ENCODE data around the gene MYO1A. TPM values are rescaled to one million over a fixed set of nuclear protein-coding genes. Genes with fewer than 3 reads are reported as not detected.

Gene MYO1A
- polyA plus RNA-seq, 1 of the 3 experiments (the other 2 are of a cell fraction), result not detected

- Histone ChIP-seq H2AFZ (ENCODE audit: low read depth) (no peak overlapping the region), H3K4me3 (ENCODE audit: low read depth in 2 of 2, low read length in 1 of 2) (no peak overlapping the region), H3K4me2 (no peak overlapping the region), H4K20me1 (ENCODE audit: insufficient read depth) (no peaks in the 10 kb centered on the region), H3F3A (replicated peaks; ENCODE audit: insufficient read depth) (no peaks in the 10 kb centered on the region), H3K4me1 (ENCODE audit: control insufficient read depth in 1 of 2, insufficient read depth in 2 of 2, low read depth in 1 of 2, low read length in 1 of 2) (no peaks in the 10 kb centered on the region), H3K27ac (ENCODE audit: low read depth in 2 of 2, low read length in 1 of 2) (no peak overlapping the region), H3K9ac (no peak overlapping the region), H3K36me3 (replicated peaks in 1 of 2; ENCODE audit: control insufficient read depth in 1 of 2, insufficient read depth in 2 of 2, low read length in 1 of 2) (no peaks in the 10 kb centered on the region), H3K9me2 (no peaks in the 10 kb centered on the region), H3K9me3 (no peaks in the 10 kb centered on the region), H3K27me3 (ENCODE audit: insufficient read depth) (peaks cover 28% of the 10 kb centered on the region), H3K79me2 (ENCODE audit: insufficient read depth) (no peaks in the 10 kb centered on the region)
- POLR2A ChIA-PET, result interaction anchor here (1.7 kb wide), 1 partner anchor 10 kb away, joined by 7 read pairs; no protein-coding TSS in a partner anchor
- TF ChIP-seq POLR2AphosphoS5 (IDR thresholded peaks at IDR 0.05; ENCODE audit: low read depth, low read length) (no peak), ZBTB33 (IDR thresholded peaks at IDR 0.05; ENCODE audit: borderline replicate concordance, low read depth) (no peak), REST (IDR thresholded peaks at IDR 0.05; ENCODE audit: low read depth, low read length) (no peak), TCF12 (IDR thresholded peaks at IDR 0.05) (no peak), NFIC (IDR thresholded peaks at IDR 0.05; ENCODE audit: borderline replicate concordance) (no peak), FOXJ3 (CRISPR knock-in tag; IDR thresholded peaks at IDR 0.05) (no peak), USF1 (IDR thresholded peaks at IDR 0.05; ENCODE audit: borderline replicate concordance, low read depth) (no peak), YY1 (IDR thresholded peaks at IDR 0.05; ENCODE audit: low read depth) (no peak), SMC3 (IDR thresholded peaks at IDR 0.05; ENCODE audit: low read depth, low read length) (no peak), USF2 (IDR thresholded peaks at IDR 0.05; ENCODE audit: borderline replicate concordance, low read depth, low read length) (no peak), FOXM1 (IDR thresholded peaks at IDR 0.05; ENCODE audit: low read depth) (no peak), RAD21 (IDR thresholded peaks at IDR 0.05; ENCODE audit: low read length) (no peak), NRF1 (IDR thresholded peaks at IDR 0.05; ENCODE audit: low read depth, low read length) (no peak), JUND (IDR thresholded peaks at IDR 0.05) (no peak), SIN3A (IDR thresholded peaks at IDR 0.05; ENCODE audit: borderline replicate concordance, low read depth, low read length) (no peak)
- WGBS (ENCODE audit: low lambda C conversion rate), result 23% methylated on average over 3 of the region's 3 CpGs
- CTCF ChIA-PET, result interaction anchor here (0.7 to 2.4 kb wide), 8 partner anchors 14 to 75 kb away, joined by 3 to 20 read pairs (median 5); no protein-coding TSS in a partner anchor
- no peak for DNase-seq
These were observed 12.7 kb downstream of the MYO1A start for GRCh38 chr12:57037264-57037663.

All from SK-N-SH (cell line).